ENCODE data around the gene DGAT2.

Gene DGAT2

GRCh38 chr11:75781296-75781695 is 12.7 kb downstream of the DGAT2 start:
- no peak for DNase-seq (ENCODE audit: low spot score)

DNA sequence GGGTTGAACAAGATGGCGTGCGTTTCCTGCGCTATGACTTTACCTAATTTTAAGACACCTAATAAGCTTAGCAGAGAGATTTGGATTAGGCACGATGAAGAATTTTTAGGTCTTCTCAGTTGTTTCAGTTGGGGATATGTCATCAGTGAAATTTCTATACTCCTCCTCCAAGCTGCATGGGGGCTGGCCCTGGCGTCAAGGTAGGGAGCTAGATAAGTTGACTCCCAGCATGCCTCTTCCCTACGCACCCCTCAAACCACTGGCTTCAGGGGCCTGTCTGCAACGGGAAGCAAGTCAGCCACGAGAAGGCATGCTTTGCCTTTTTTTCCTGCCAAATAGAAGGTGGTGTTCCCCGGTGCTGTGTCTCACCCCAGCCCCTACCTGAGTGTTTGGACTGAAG is 13.3 kb downstream of the DGAT2 start:
- no peak for DNase-seq (ENCODE audit: low spot score)

DNA sequence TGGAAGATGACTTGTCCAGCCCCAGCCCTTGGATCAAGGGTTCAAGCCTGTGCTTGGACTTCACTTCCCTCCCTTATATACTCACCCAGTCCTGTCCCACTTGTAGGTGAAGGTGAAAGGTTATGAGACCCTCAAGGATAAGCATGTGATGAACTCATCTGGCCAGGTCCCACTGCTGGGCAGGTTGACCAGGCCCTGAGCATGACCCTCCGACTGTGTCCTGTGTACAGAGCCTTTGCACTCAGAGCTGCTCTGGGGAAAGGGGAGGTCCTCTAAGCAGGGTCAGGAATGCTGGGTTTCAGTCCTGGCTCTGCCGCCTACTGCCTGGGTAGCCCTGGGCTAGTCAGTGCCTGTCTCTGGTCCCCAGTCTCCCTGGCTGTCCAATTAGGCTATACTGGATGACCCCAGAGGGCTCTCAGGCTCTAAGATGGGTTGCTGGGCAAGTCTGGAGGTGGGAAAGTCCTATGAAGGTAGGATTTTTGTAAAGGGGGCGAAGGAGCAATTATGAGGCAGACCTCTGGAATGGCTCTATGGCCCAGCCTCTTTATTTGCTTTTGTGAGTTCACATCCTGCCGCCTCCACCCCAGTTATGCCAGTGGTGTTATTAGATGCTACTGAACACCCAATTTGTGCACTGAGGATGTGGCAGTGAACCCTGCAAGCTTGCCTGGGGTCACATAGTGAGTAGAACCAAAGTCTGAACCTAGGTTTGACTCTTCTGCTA is 14.1 kb downstream of the DGAT2 start:
- DNase-seq (ENCODE audit: low spot score), result no peak

DNA sequence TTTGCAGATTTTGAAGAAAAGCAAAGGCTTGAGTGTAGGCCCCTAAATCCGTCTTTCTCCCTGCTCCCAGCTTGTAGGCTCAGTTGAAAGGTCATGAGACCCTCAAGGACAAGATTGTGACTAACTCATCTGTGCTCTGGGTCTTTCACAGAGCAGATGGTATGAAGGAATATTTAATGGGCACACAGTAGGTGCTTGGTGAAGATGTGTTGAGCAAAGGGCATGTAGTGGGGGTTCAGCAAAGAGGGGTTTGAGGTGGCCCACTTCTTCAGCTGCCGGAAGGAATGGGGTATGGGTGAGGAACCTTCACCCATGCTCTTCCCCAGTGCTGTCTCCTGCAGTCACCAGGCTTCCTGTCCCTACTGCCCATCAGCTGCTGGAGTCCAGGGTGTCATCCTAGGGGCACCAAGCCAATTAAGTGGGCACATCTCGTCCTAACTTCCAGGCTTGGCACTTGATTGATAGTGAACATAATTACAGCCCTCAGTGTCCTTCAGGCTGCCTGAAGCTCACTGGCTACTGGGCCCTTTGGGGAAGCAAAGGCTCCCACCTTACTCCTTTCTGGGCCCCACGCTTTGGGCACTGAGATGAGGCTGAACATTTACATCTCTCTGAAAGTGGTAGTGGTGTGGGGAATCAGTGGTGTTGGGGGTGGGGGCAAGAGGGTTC is 15.0 kb downstream of the DGAT2 start:
- DNase-seq (ENCODE audit: low spot score), result no peak

GRCh38 chr11:75784085-75784478 is 15.5 kb downstream of the DGAT2 start:
- DNase-seq (ENCODE audit: low spot score), result no peak

DNA sequence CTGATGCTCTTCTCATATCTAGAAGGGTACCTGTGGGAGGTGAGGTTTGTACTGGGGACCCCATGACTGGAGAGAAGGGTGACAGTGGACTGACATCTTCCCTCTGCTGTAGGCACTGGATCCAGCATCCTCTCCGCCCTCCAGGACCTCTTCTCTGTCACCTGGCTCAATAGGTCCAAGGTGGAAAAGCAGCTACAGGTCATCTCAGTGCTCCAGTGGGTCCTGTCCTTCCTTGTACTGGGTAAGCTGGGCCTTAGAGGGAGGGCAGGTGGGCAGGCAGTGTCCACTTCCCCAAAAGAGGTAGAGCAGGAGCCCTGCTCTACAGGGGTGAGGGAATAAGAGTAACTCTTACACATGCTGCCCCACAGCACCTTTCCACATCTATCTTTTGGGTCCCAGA is 15.9 kb downstream of the DGAT2 start:
- DNase-seq (ENCODE audit: low spot score), result no peak

- DNase-seq (ENCODE audit: low spot score), result no peak
Measured at GRCh38 chr11:75785187-75785586, 16.6 kb downstream of the DGAT2 start.

- DNase-seq (ENCODE audit: low spot score), result no peak
Measured at GRCh38 chr11:75786101-75786736, 17.6 kb downstream of the DGAT2 start.

DNA sequence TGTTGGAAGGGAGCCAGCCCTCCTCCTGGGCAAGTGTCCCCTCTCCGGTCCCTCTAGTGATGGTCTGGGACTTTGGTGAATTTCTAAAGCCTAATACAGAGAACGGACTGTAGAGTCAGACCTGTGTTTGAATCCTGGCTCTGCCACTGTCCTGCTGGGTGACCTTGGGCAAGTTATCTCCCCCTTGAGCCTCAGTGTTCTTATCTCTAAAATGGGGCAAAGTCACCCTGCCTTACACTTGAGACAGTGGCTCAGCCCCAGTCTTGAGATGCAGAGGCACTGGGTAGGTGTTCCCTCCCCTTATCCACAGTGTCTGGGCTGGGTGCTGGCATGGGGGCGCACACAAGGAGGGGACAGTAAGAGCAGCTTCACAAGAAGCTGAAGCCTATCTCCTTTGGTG is 20.9 kb downstream of the DGAT2 start:
- no peak for DNase-seq (ENCODE audit: low spot score)

DNA sequence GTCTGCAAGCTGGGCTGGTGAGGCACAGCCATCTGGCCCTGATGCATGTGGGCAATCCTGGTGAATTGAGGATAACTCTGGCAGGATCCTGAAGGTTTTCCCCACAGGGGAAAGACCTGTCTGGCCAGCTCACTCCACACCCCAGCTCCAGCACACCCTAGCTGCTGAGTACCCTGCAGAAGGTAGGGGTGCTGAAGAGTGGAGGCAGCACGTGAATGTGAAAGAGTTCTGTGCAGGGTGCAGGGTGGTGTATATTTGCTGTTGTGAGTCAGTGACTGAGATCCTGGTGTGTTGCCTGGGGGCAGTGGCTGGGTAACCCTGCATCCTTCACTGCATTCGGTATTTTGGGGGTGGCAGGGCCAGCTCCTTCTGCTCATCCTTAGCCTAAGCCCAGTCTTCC is 22.4 kb downstream of the DGAT2 start:
- DNase-seq (ENCODE audit: low spot score), result no peak

GRCh38 chr11:75792127-75792731 is 23.7 kb downstream of the DGAT2 start:
- DNase-seq (ENCODE audit: low spot score), result no peak

GRCh38 chr11:75792997-75793800 is 24.6 kb downstream of the DGAT2 start:
- DNase-seq (ENCODE audit: low spot score), result no peak

- no peak for DNase-seq (ENCODE audit: low spot score)
Measured at GRCh38 chr11:75793966-75794365, 25.4 kb downstream of the DGAT2 start.

GRCh38 chr11:75795276-75796090 is 26.9 kb downstream of the DGAT2 start:
- DNase-seq (ENCODE audit: low spot score), result no peak

GRCh38 chr11:75796091-75796435 is 27.5 kb downstream of the DGAT2 start:
- no peak for DNase-seq (ENCODE audit: low spot score)

- no peak for DNase-seq (ENCODE audit: low spot score)
Measured at GRCh38 chr11:75797116-75797515, 28.5 kb downstream of the DGAT2 start.

DNA sequence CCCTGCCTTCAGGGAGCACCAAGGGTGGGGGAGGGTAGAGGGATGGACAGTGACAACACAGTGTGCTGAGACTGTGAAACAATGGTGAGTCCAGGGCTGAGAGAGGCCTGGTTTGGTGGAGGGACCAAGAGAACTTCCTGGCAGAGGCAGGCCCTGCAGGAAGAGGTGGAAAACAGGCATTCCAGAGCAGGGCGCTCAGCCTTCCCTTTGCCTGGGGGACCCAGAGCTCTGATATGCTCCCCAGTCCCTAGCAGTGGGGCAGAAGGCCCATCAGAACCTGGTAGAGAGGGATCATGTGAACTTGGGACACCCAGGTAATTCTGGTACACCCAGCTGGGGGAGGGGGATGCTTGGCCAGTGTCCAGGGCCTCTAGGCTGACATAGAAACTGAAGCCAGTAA is 29.2 kb downstream of the DGAT2 start:
- peak; percentile 72 for DNase-seq (ENCODE audit: low spot score)

GRCh38 chr11:75800136-75800675 is 31.6 kb downstream of the DGAT2 start:
- DNase-seq (ENCODE audit: low spot score), result no peak

DNA sequence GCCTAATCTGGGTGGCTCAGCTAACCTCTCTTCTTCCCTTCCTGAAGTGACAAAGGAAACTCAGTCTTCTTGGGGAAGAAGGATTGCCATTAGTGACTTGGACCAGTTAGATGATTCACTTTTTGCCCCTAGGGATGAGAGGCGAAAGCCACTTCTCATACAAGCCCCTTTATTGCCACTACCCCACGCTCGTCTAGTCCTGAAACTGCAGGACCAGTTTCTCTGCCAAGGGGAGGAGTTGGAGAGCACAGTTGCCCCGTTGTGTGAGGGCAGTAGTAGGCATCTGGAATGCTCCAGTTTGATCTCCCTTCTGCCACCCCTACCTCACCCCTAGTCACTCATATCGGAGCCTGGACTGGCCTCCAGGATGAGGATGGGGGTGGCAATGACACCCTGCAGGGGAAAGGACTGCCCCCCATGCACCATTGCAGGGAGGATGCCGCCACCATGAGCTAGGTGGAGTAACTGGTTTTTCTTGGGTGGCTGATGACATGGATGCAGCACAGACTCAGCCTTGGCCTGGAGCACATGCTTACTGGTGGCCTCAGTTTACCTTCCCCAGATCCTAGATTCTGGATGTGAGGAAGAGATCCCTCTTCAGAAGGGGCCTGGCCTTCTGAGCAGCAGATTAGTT is 32.3 kb downstream of the DGAT2 start:
- peak; percentile 6 for DNase-seq (ENCODE audit: low spot score)

- peak; percentile 4 for DNase-seq (ENCODE audit: low spot score)
Measured at GRCh38 chr11:75801362-75802020, 32.9 kb downstream of the DGAT2 start.
